ENCODE measurements around the gene COTL1.
"Not testable (repeated sequence)": the region's sequence is repeated elsewhere in the genome, so short reads cannot be mapped to it uniquely, and the experiment has no call there.

The COTL1 gene

GRCh38 chr16:84640145-84640544 is 22.3 kb upstream of the COTL1 start:
- no peaks in the 10 kb centered on the region for H3K36me3 Mint-ChIP-seq (ENCODE audit: low read depth)
- no peak overlapping the region for H3K27ac Mint-ChIP-seq
- peaks cover 44% of the 10 kb centered on the region for H3K4me1 Mint-ChIP-seq
- peaks cover 12% of the 10 kb centered on the region for H3K27me3 Mint-ChIP-seq (ENCODE audit: low read depth)
- TF ChIP-seq, protein P1, sequence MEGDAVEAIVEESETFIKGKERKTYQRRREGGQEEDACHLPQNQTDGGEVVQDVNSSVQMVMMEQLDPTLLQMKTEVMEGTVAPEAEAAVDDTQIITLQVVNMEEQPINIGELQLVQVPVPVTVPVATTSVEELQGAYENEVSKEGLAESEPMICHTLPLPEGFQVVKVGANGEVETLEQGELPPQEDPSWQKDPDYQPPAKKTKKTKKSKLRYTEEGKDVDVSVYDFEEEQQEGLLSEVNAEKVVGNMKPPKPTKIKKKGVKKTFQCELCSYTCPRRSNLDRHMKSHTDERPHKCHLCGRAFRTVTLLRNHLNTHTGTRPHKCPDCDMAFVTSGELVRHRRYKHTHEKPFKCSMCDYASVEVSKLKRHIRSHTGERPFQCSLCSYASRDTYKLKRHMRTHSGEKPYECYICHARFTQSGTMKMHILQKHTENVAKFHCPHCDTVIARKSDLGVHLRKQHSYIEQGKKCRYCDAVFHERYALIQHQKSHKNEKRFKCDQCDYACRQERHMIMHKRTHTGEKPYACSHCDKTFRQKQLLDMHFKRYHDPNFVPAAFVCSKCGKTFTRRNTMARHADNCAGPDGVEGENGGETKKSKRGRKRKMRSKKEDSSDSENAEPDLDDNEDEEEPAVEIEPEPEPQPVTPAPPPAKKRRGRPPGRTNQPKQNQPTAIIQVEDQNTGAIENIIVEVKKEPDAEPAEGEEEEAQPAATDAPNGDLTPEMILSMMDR (IDR thresholded peaks at IDR 0.05; ENCODE audit: unreplicated experiment in 3 of 3), result no peak
- peaks cover 6% of the 10 kb centered on the region for H3K9me3 Mint-ChIP-seq
- no peak overlapping the region for H3K4me3 Mint-ChIP-seq

DNA sequence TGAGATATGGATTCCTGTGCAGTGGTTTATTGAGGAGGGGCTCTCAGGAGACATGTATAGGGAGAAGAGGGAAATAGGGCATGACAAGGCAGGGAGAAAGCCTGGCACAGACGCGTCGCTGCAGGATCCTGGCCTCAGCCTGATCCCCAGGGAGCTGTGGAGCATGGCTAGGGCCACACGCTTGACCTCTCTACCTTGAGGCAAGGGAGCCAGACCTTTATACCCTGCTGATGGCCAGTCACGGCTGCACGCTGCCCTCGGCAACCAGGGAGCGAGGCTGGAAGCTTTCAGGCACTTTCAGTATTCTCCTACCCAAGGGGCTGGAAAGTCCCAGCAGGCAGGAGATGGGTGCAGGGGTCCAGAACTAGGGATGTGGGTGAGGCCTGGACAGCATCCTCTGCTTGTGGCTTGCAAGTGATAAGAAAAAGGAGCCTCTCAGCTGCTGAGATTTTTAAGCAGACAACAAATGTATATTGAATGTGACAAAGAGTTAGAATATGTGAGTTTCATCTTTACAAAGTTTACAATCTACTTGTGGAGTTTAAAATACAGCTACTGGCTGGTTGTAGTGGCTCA is 20.4 kb upstream of the COTL1 start:
- Mint-ChIP-seq H3K9me3 (peaks cover 9% of the 10 kb centered on the region), H3K4me3 (no peak overlapping the region), H3K36me3 (ENCODE audit: low read depth) (no peaks in the 10 kb centered on the region), H3K27me3 (ENCODE audit: low read depth) (peaks cover 12% of the 10 kb centered on the region), H3K4me1 (peaks cover 41% of the 10 kb centered on the region), H3K27ac (no peak overlapping the region)
- TF ChIP-seq, protein P1 (IDR thresholded peaks at IDR 0.05; ENCODE audit: unreplicated experiment in 3 of 3), result no peak

- peaks cover 12% of the 10 kb centered on the region for H3K27me3 Mint-ChIP-seq (ENCODE audit: low read depth)
- no peaks in the 10 kb centered on the region for H3K36me3 Mint-ChIP-seq (ENCODE audit: low read depth)
- TF ChIP-seq, protein P1 (IDR thresholded peaks at IDR 0.05; ENCODE audit: unreplicated experiment in 3 of 3), result no peak
- H3K27ac Mint-ChIP-seq, result no peak overlapping the region
- peaks cover 9% of the 10 kb centered on the region for H3K9me3 Mint-ChIP-seq
- peaks cover 36% of the 10 kb centered on the region for H3K4me1 Mint-ChIP-seq
- no peak overlapping the region for H3K4me3 Mint-ChIP-seq
These were observed 19.8 kb upstream of the COTL1 start for GRCh38 chr16:84637709-84638108.

DNA sequence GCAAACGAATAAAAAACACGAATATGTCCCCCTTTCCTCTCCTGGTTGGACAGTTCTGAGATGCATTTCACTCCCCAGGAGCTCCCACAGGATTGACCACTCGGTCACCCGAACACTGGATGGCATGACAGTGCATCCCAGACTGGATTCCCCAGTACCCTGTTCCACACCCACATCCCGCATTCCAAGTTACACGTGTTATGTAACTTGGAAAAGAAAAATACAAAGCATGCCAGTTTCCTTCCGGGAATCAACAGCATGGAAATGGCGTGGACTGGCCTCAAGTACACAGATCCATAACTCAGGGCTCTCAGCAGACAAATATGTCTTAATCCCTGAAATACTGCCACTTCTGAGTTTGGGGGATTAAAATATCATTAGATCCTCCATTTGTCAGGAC is 17.8 kb upstream of the COTL1 start:
- H3K9me3 Mint-ChIP-seq, result peaks cover 9% of the 10 kb centered on the region
- TF ChIP-seq, protein P1 (IDR thresholded peaks at IDR 0.05; ENCODE audit: unreplicated experiment in 3 of 3), result no peak
- no peak overlapping the region for H3K27ac Mint-ChIP-seq
- H3K4me3 Mint-ChIP-seq, result no peak overlapping the region
- H3K4me1 Mint-ChIP-seq, result peaks cover 20% of the 10 kb centered on the region
- H3K27me3 Mint-ChIP-seq (ENCODE audit: low read depth), result peaks cover 8% of the 10 kb centered on the region
- H3K36me3 Mint-ChIP-seq (ENCODE audit: low read depth), result no peaks in the 10 kb centered on the region

DNA sequence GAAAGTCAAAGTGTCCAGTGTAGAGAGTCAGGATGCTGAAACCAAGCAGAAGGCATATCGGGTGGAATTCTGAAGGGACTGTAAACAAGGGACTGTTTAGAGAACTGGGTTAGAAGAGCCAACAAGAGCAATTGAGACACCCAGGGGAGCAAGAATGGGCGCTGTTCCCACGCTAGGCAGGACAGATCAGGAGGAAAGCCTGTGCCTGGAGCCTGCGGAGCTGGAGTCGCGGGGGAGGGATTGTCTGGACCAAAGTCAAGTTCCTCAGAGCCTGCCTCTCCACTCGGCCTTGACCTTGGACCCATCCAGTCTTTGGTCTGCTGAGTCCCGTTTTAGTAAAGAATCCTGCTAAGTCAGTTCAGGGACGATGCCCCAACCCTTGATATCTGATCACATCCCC is 15.7 kb upstream of the COTL1 start:
- Mint-ChIP-seq H3K4me1 (peaks cover 16% of the 10 kb centered on the region), H3K36me3 (ENCODE audit: low read depth) (no peaks in the 10 kb centered on the region), H3K27me3 (ENCODE audit: low read depth) (peaks cover 10% of the 10 kb centered on the region), H3K27ac (peak overlapping the region; percentile 26 to 42 (median 36)), H3K9me3 (peaks cover 6% of the 10 kb centered on the region), H3K4me3 (no peak overlapping the region)
- TF ChIP-seq, protein P1 (IDR thresholded peaks at IDR 0.05; ENCODE audit: unreplicated experiment in 3 of 3), result no peak

GRCh38 chr16:84632862-84633261 is 15.0 kb upstream of the COTL1 start:
- H3K4me3 Mint-ChIP-seq; H3K9me3 Mint-ChIP-seq; H3K36me3 Mint-ChIP-seq (ENCODE audit: low read depth); H3K27ac Mint-ChIP-seq: not testable (repeated sequence)
- peaks cover 12% of the 10 kb centered on the region for H3K27me3 Mint-ChIP-seq (ENCODE audit: low read depth)
- H3K4me1 Mint-ChIP-seq, result peaks cover 16% of the 10 kb centered on the region
